Colonic mucosa (tissue), 4 donors: Measurements from ENCODE around the gene STX17. TPM values are rescaled to one million over a fixed set of nuclear protein-coding genes. Genes with fewer than 3 reads are reported as not detected.

Experiments used
- DNase-seq: peaks from one replicate; pipeline ENCODE4 v3.0.0-alpha.2; 2020
- H3K27ac ChIP-seq: fragments of 200-600 bp; one replicate; pipeline ENCODE4 v1.8.0; 2021
- H3K27me3 ChIP-seq: fragments of 200-600 bp; one replicate; pipeline ENCODE4 v1.8.0; 2021
- H3K36me3 ChIP-seq: fragments of 200-600 bp; one replicate; pipeline ENCODE4 v1.8.0; 2021
- H3K4me1 ChIP-seq: fragments of 200-600 bp; one replicate; pipeline ENCODE4 v1.8.0; 2021; ENCODE audit warnings: mild to moderate bottlenecking
- H3K4me3 ChIP-seq: fragments of 200-600 bp; one replicate; pipeline ENCODE4 v1.8.0; 2021
- H3K9ac ChIP-seq, 2 donors: one replicate each; pipeline ENCODE4 v1.7.0; 2013; ENCODE audit warnings: control low read depth in 2 of 2, low read depth in 2 of 2, low read length in 2 of 2
- H3K9me3 ChIP-seq: fragments of 200-600 bp; one replicate; pipeline ENCODE4 v1.8.0; 2021
- CTCF ChIP-seq: fragments of 200-600 bp; IDR thresholded peaks from one replicate; pipeline ENCODE4 v1.8.0; 2022; ENCODE audit warnings: antibody characterized with exemption, mild to moderate bottlenecking
- intact Hi-C: fragments of 100-400 bp; cut with DNase I; formaldehyde crosslinking; loops from one replicate; pipeline ENCODE4 v1.14.1; 2022
- total RNA-seq, 2 donors: library from RNA; stranded (reverse); fragmentation: NEBNext Ultra II Directional in 1 of 2; extraction: Animal tissue kit (Norgen Biotek cat#: 25700) in 1 of 2; gene quantifications; one replicate each; pipeline ENCODE4 v1.2.1, GENCODE V29; 2021
- donor health status: healthy.
- donor health status: DM: no; HTN: no; CAD: no.
- donor health status: DM: no; HTN: no; CAD: no.

Gene STX17
- total RNA-seq, 2 donors from 2014 or later = 23.3 to 37.3 TPM

- H3K36me3 ChIP-seq = no peaks in the 10 kb centered on the region
- no peaks in the 10 kb centered on the region for H3K9me3 ChIP-seq
- H3K27me3 ChIP-seq = no peaks in the 10 kb centered on the region
- no peak overlapping the region for H3K27ac ChIP-seq
- TF ChIP-seq CTCF = no peak
- no peaks in the 10 kb centered on the region for H3K4me1 ChIP-seq
- no peak overlapping the region for H3K4me3 ChIP-seq
- DNase-seq = no peak
- H3K9ac ChIP-seq = no peak overlapping the region
- intact Hi-C loops = loop anchor here (10.0 kb wide), 1 partner anchor 349 kb away; no protein-coding TSS in a partner anchor
Measured at GRCh38 chr9:99966001-99966400, 59.5 kb downstream of the STX17 start.

GRCh38 chr9:99966716-99967115, 60.3 kb downstream of the STX17 start:
- no peaks in the 10 kb centered on the region for H3K9me3 ChIP-seq
- H3K27ac ChIP-seq = no peak overlapping the region
- no peak overlapping the region for H3K4me3 ChIP-seq
- TF ChIP-seq CTCF = no peak
- no peak overlapping the region for H3K9ac ChIP-seq
- DNase-seq = no peak
- no peaks in the 10 kb centered on the region for H3K36me3 ChIP-seq
- H3K4me1 ChIP-seq = no peaks in the 10 kb centered on the region
- intact Hi-C loops = loop anchor here (10.0 kb wide), 1 partner anchor 348 kb away; no protein-coding TSS in a partner anchor
- H3K27me3 ChIP-seq = no peaks in the 10 kb centered on the region

- H3K4me3 ChIP-seq = no peak overlapping the region
- no peaks in the 10 kb centered on the region for H3K9me3 ChIP-seq
- H3K36me3 ChIP-seq = no peaks in the 10 kb centered on the region
- H3K9ac ChIP-seq = no peak overlapping the region
- no peak for TF ChIP-seq CTCF
- H3K27me3 ChIP-seq = no peaks in the 10 kb centered on the region
- intact Hi-C loops = loop anchor here (10.0 kb wide), 1 partner anchor 347 kb away; no protein-coding TSS in a partner anchor
- DNase-seq = no peak
- no peak overlapping the region for H3K27ac ChIP-seq
- no peaks in the 10 kb centered on the region for H3K4me1 ChIP-seq
Measured at GRCh38 chr9:99967457-99967856, 61.0 kb downstream of the STX17 start.

- H3K4me1 ChIP-seq = no peaks in the 10 kb centered on the region
- no peak overlapping the region for H3K9ac ChIP-seq
- no peaks in the 10 kb centered on the region for H3K36me3 ChIP-seq
- TF ChIP-seq CTCF = no peak
- DNase-seq = no peak
- H3K9me3 ChIP-seq = no peaks in the 10 kb centered on the region
- no peaks in the 10 kb centered on the region for H3K27me3 ChIP-seq
- intact Hi-C loops = no loop called here
- no peak overlapping the region for H3K27ac ChIP-seq
- no peak overlapping the region for H3K4me3 ChIP-seq
Measured at GRCh38 chr9:99970481-99970880, 64.0 kb downstream of the STX17 start.

- TF ChIP-seq CTCF = no peak
- no peaks in the 10 kb centered on the region for H3K27me3 ChIP-seq
- no peak for DNase-seq
- H3K4me3 ChIP-seq = no peak overlapping the region
- no peak overlapping the region for H3K27ac ChIP-seq
- H3K9me3 ChIP-seq = no peaks in the 10 kb centered on the region
- no peak overlapping the region for H3K9ac ChIP-seq
- intact Hi-C loops = no loop called here
- no peaks in the 10 kb centered on the region for H3K4me1 ChIP-seq
- H3K36me3 ChIP-seq = no peaks in the 10 kb centered on the region
Measured at GRCh38 chr9:99971410-99971809, 65.0 kb downstream of the STX17 start.

- TF ChIP-seq CTCF = no peak
- no peaks in the 10 kb centered on the region for H3K4me1 ChIP-seq
- H3K4me3 ChIP-seq = no peak overlapping the region
- H3K27me3 ChIP-seq = no peaks in the 10 kb centered on the region
- H3K9me3 ChIP-seq = no peaks in the 10 kb centered on the region
- intact Hi-C loops = no loop called here
- no peak for DNase-seq
- no peak overlapping the region for H3K9ac ChIP-seq
- no peaks in the 10 kb centered on the region for H3K36me3 ChIP-seq
- H3K27ac ChIP-seq = no peak overlapping the region
Measured at GRCh38 chr9:99973455-99973854, 67.0 kb downstream of the STX17 start.
